ENCODE data around the gene CCNJL.

CCNJL gene

GRCh38 chr5:160211352-160211751, 101.0 kb downstream of the CCNJL start:
- Histone ChIP-seq H3K27ac (ENCODE audit: low read depth, low read length) (no peak overlapping the region), H3K9ac (ENCODE audit: low read length in 5 of 5) (no peak overlapping the region), H3K9me3 (ENCODE audit: control insufficient read depth in 5 of 5, low read length in 5 of 5) (no peaks in the 10 kb centered on the region), H3K27me3 (ENCODE audit: control insufficient read depth in 5 of 5, insufficient read depth in 4 of 5, low read length in 5 of 5) (peaks cover 0 to 6% (median 0%) of the 10 kb centered on the region in 5 donors), H3K4me3 (ENCODE audit: low read depth in 1 of 5, low read length in 5 of 5) (no peak overlapping the region), H3K36me3 (ENCODE audit: control insufficient read depth in 5 of 5, insufficient read depth in 5 of 5, low read length in 5 of 5) (no peaks in the 10 kb centered on the region), H3K4me1 (ENCODE audit: control insufficient read depth in 5 of 5, insufficient read depth in 5 of 5, low read length in 5 of 5) (no peaks in the 10 kb centered on the region)

GRCh38 chr5:160210606-160211005, 101.8 kb downstream of the CCNJL start:
- Histone ChIP-seq H3K27me3 (ENCODE audit: control insufficient read depth in 5 of 5, insufficient read depth in 4 of 5, low read length in 5 of 5) (peaks cover 0 to 6% (median 0%) of the 10 kb centered on the region in 5 donors), H3K36me3 (ENCODE audit: control insufficient read depth in 5 of 5, insufficient read depth in 5 of 5, low read length in 5 of 5) (no peaks in the 10 kb centered on the region), H3K9ac (ENCODE audit: low read length in 5 of 5) (no peak overlapping the region), H3K4me1 (ENCODE audit: control insufficient read depth in 5 of 5, insufficient read depth in 5 of 5, low read length in 5 of 5) (no peaks in the 10 kb centered on the region), H3K27ac (ENCODE audit: low read depth, low read length) (no peak overlapping the region), H3K9me3 (ENCODE audit: control insufficient read depth in 5 of 5, low read length in 5 of 5) (no peaks in the 10 kb centered on the region), H3K4me3 (ENCODE audit: low read depth in 1 of 5, low read length in 5 of 5) (no peak overlapping the region)

GRCh38 chr5:160209917-160210316, 102.4 kb downstream of the CCNJL start:
- no peak overlapping the region for H3K4me3 ChIP-seq (ENCODE audit: low read depth in 1 of 5, low read length in 5 of 5)
- peaks cover 0 to 6% (median 0%) of the 10 kb centered on the region in 5 donors for H3K27me3 ChIP-seq (ENCODE audit: control insufficient read depth in 5 of 5, insufficient read depth in 4 of 5, low read length in 5 of 5)
- H3K4me1 ChIP-seq (ENCODE audit: control insufficient read depth in 5 of 5, insufficient read depth in 5 of 5, low read length in 5 of 5): no peaks in the 10 kb centered on the region
- no peak overlapping the region for H3K27ac ChIP-seq (ENCODE audit: low read depth, low read length)
- H3K9me3 ChIP-seq (ENCODE audit: control insufficient read depth in 5 of 5, low read length in 5 of 5): no peaks in the 10 kb centered on the region
- no peak overlapping the region for H3K9ac ChIP-seq (ENCODE audit: low read length in 5 of 5)
- no peaks in the 10 kb centered on the region for H3K36me3 ChIP-seq (ENCODE audit: control insufficient read depth in 5 of 5, insufficient read depth in 5 of 5, low read length in 5 of 5)

- H3K27me3 ChIP-seq (ENCODE audit: control insufficient read depth in 5 of 5, insufficient read depth in 4 of 5, low read length in 5 of 5): peaks cover 0 to 2% (median 0%) of the 10 kb centered on the region in 5 donors
- no peak overlapping the region for H3K9ac ChIP-seq (ENCODE audit: low read length in 5 of 5)
- no peaks in the 10 kb centered on the region for H3K9me3 ChIP-seq (ENCODE audit: control insufficient read depth in 5 of 5, low read length in 5 of 5)
- no peak overlapping the region for H3K4me3 ChIP-seq (ENCODE audit: low read depth in 1 of 5, low read length in 5 of 5)
- H3K36me3 ChIP-seq (ENCODE audit: control insufficient read depth in 5 of 5, insufficient read depth in 5 of 5, low read length in 5 of 5): no peaks in the 10 kb centered on the region
- H3K27ac ChIP-seq (ENCODE audit: low read depth, low read length): no peak overlapping the region
- H3K4me1 ChIP-seq (ENCODE audit: control insufficient read depth in 5 of 5, insufficient read depth in 5 of 5, low read length in 5 of 5): no peaks in the 10 kb centered on the region
Observed at GRCh38 chr5:160207061-160207460, 105.3 kb downstream of the CCNJL start.

All from subcutaneous abdominal adipose tissue (tissue), 5 donors.